CD4-positive, alpha-beta T cell treated with Interleukin-4 for 1 hour (primary cell): ENCODE results near the gene SH3BP5.

Source experiments
- DNase-seq, 2 donors: peaks; one replicate each; pipeline ENCODE4 v3.0.0-alpha.2; 2020 to 2022

The SH3BP5 gene

GRCh38 chr3:15346516-15346915, 14.1 kb upstream of the SH3BP5 start:
- DNase-seq = no peak

GRCh38 chr3:15345608-15346137, 13.3 kb upstream of the SH3BP5 start:
- peak; percentile 23 to 67 for DNase-seq

GRCh38 chr3:15345066-15345607, 12.8 kb upstream of the SH3BP5 start:
- DNase-seq = no peak

GRCh38 chr3:15342945-15343344, 10.6 kb upstream of the SH3BP5 start:
- DNase-seq = peak in 1 of 2 donors; percentile 17

GRCh38 chr3:15342246-15342645, 9.9 kb upstream of the SH3BP5 start:
- DNase-seq = no peak

- no peak for DNase-seq
Measured at GRCh38 chr3:15341030-15341726, 8.8 kb upstream of the SH3BP5 start.

GRCh38 chr3:15339786-15340215, 7.4 kb upstream of the SH3BP5 start:
- DNase-seq = no peak

GRCh38 chr3:15339001-15339400, 6.6 kb upstream of the SH3BP5 start:
- no peak for DNase-seq

- no peak for DNase-seq
Measured at GRCh38 chr3:15337963-15338362, 5.6 kb upstream of the SH3BP5 start.

GRCh38 chr3:15336057-15336456, 3.7 kb upstream of the SH3BP5 start:
- DNase-seq = no peak

GRCh38 chr3:15333956-15334263, 1.5 kb upstream of the SH3BP5 start:
- DNase-seq = no peak

GRCh38 chr3:15333099-15333955, 941 bp upstream of the SH3BP5 start:
- no peak for DNase-seq

- peak in 1 of 2 donors; percentile 28 for DNase-seq
Measured at GRCh38 chr3:15331606-15332404, 581 bp downstream of the SH3BP5 start.

- DNase-seq = no peak
Measured at GRCh38 chr3:15331072-15331605, 1.2 kb downstream of the SH3BP5 start.

GRCh38 chr3:15330031-15330596, 2.3 kb downstream of the SH3BP5 start:
- DNase-seq = no peak

GRCh38 chr3:15329046-15330005, 3.1 kb downstream of the SH3BP5 start:
- DNase-seq = no peak

- peak; percentile 26 to 44 for DNase-seq
Measured at GRCh38 chr3:15327941-15328340, 4.4 kb downstream of the SH3BP5 start.

- no peak for DNase-seq
Measured at GRCh38 chr3:15326673-15327072, 5.7 kb downstream of the SH3BP5 start.

GRCh38 chr3:15326037-15326436, 6.3 kb downstream of the SH3BP5 start:
- DNase-seq = no peak

- no peak for DNase-seq
Measured at GRCh38 chr3:15325228-15325627, 7.2 kb downstream of the SH3BP5 start.

- no peak for DNase-seq
Measured at GRCh38 chr3:15324379-15324808, 8.0 kb downstream of the SH3BP5 start.
